Pancreas (tissue), 10 donors: ENCODE results near the gene GK. TPM values are rescaled to one million over a fixed set of nuclear protein-coding genes. Genes with fewer than 3 reads are reported as not detected.

Experiments used
- ATAC-seq, 4 donors: fragments of 200-7000 bp; cut with Tn5 transposase; one replicate each; pipeline versions ENCODE4 v1.8.0 to v1.9.1; 2020; ENCODE audit warnings: mild to moderate bottlenecking in 4 of 4, moderate library complexity in 4 of 4
- DNase-seq, 6 donors: peaks; one replicate each; pipeline ENCODE4 v3.0.0-alpha.2; 2020
- FAIRE-seq: peaks from 2 replicates; lab custom pipeline; 2012; peaks lifted over from hg19 to GRCh38; lab: Jason Lieb, UNC
- H3K27ac ChIP-seq, 4 donors: fragments of 200-600 bp; sonication (generic); 1 replicate in 3 of 4; 2 replicates in 1 of 4; pipeline versions ENCODE4 v1.5.0 to v1.8.0; 2020
- H3K27me3 ChIP-seq, 4 donors: fragments of 200-600 bp; one replicate each; pipeline ENCODE4 v1.8.0; 2021
- H3K36me3 ChIP-seq, 3 donors: fragments of 200-600 bp; sonication (generic) in 1 of 3; one replicate each; pipeline versions ENCODE4 v1.5.0 to v1.8.0; 2020 to 2021
- H3K4me1 ChIP-seq, 3 donors: fragments of 200-600 bp; one replicate each; pipeline ENCODE4 v1.8.0; 2021
- H3K4me3 ChIP-seq, 4 donors: fragments of 200-600 bp; sonication (generic) in 2 of 4; one replicate each; pipeline versions ENCODE4 v1.5.0 to v1.8.0; 2020 to 2021
- H3K9me3 ChIP-seq, 4 donors: fragments of 200-600 bp; one replicate each; pipeline ENCODE4 v1.8.0; 2021
- WGBS, 2 donors: extraction: QIAGEN DNeasy Blood & Tissue Kit; methylation state at CpG; one replicate each; pipeline ENCODE4 v1.1.7; 2013; 5-methylcytosine and 5-hydroxymethylcytosine counted together
- intact Hi-C, 3 donors: fragments of 100-400 bp; cut with DNase I; formaldehyde crosslinking; loops; one replicate each; pipeline versions ENCODE4 v1.11.1 to v1.14.2; 2022
- polyA plus RNA-seq, 2 donors: library from polyadenylated mRNA; stranded (reverse); fragments of 200-250 nt; gene quantifications; one replicate each; pipeline ENCODE4 v1.2.3, GENCODE V29; 2013
- total RNA-seq, 6 donors: library from RNA; stranded (reverse); fragmentation: NEBNext Ultra II Directional in 4 of 6; extraction: Animal tissue kit (Norgen Biotek cat#: 25700) in 4 of 6; gene quantifications; one replicate each; pipeline versions ENCODE4 v1.2.1 to v1.2.4, GENCODE V29; 2021 to 2023
- TF ChIP-seq, protein P1 (sequence below), 4 donors: fragments of 200-600 bp; sonication (generic) in 3 of 4; IDR thresholded peaks; one replicate each; pipeline versions ENCODE4 v1.5.0 to v1.8.0; 2021; ENCODE audit warnings: antibody characterized with exemption in 4 of 4
- donor health status: healthy with polysubstance abuse.
- donor health status: DM: no; HTN: no; CAD: no; lungs with moderate emphysema.
- donor health status: DM: no; HTN: no; CAD: no.
- donor health status: control.
- donor health status: control.
- donor health status: Bipolar disorder and iron deficiency.
- donor health status: DM: yes; HTN: yes; CAD: no.
- donor health status: DM: no; HTN: no; CAD: no.
- donor health status: DM: no; HTN: no; CAD: no.
- donor health status: DM: yes; HTN: yes; CAD: no.

Gene GK
- total and polyA plus RNA-seq, 8 donors = 1.3 to 7.5 (median 2.6) TPM

DNA sequence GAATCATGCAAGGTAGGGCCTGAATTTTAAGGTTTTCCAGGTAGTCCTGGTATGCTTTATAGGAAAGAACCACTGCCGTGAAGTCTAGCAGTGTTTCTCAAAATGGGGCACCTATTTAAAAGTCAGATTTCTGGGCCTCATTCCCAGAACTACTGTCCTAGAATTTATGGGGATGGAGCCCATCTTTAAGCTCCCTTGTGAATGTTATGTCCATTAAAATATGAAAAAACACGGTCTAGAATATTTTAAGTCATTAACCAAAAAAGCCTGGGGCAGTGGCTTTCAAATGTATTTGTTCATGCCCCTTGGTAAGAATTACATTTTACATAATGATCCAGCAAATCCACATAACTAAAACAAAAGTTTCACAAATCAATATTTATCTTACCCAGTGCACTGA lies 35.4 kb downstream of the GK start:
- ATAC-seq (no peak), FAIRE-seq (no peak), DNase-seq (no peak)
- Histone ChIP-seq H3K4me3 (no peak overlapping the region), H3K27ac (no peak overlapping the region), H3K9me3 (no peaks in the 10 kb centered on the region), H3K36me3 (no peaks in the 10 kb centered on the region), H3K27me3 (no peaks in the 10 kb centered on the region), H3K4me1 (no peaks in the 10 kb centered on the region)
- TF ChIP-seq, protein P1, sequence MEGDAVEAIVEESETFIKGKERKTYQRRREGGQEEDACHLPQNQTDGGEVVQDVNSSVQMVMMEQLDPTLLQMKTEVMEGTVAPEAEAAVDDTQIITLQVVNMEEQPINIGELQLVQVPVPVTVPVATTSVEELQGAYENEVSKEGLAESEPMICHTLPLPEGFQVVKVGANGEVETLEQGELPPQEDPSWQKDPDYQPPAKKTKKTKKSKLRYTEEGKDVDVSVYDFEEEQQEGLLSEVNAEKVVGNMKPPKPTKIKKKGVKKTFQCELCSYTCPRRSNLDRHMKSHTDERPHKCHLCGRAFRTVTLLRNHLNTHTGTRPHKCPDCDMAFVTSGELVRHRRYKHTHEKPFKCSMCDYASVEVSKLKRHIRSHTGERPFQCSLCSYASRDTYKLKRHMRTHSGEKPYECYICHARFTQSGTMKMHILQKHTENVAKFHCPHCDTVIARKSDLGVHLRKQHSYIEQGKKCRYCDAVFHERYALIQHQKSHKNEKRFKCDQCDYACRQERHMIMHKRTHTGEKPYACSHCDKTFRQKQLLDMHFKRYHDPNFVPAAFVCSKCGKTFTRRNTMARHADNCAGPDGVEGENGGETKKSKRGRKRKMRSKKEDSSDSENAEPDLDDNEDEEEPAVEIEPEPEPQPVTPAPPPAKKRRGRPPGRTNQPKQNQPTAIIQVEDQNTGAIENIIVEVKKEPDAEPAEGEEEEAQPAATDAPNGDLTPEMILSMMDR (IDR thresholded peaks at IDR 0.05) = no peak
- WGBS, 2 donors = 51 to 72% methylated on average over 2 of the region's 2 CpGs
- intact Hi-C loops = no loop called here

DNA sequence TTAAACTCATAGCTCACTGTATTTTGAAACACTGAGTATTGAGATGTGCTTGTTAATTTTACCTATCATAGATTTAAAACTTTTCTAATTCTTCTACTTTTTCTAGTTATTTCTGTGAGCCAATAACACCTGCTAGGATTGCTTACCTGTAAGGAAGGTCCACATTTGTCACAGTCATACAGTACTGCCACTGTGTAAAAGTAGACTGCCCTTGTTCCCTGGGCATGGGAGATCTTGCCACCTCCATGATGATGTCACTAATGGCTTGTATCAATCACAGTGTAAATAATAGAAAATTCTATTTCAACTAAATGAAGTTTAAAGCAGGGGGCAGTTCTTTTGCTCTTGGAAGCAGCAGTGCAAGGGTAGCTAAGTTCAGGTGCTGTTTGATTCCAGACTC lies 35.9 kb downstream of the GK start:
- H3K4me3 ChIP-seq = no peak overlapping the region
- TF ChIP-seq, protein P1 (IDR thresholded peaks at IDR 0.05) = no peak
- ATAC-seq (no peak), DNase-seq (no peak), FAIRE-seq (no peak)
- H3K4me1 ChIP-seq = no peaks in the 10 kb centered on the region
- H3K27ac ChIP-seq = no peak overlapping the region
- intact Hi-C loops = no loop called here
- H3K9me3 ChIP-seq = no peaks in the 10 kb centered on the region
- H3K27me3 ChIP-seq = no peaks in the 10 kb centered on the region
- H3K36me3 ChIP-seq = no peaks in the 10 kb centered on the region

DNA sequence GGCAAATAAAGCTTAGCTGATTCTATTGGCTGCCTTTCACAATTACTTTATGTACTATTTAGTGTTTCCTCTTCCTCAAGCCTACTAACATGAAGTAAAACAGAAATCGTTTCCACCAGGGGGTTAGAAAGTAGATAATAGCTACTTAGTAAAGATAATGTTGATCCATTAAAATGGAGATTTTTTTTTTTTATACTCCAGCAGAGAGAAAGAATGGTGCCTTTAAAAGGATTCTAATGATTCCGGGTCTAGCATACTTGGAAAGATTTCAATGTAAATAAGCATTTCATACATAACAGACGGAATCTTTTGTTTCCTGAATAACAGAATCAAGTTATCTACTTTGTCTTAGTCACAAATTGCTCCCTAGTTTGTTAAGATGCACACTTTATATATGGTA lies 37.1 kb downstream of the GK start:
- H3K27ac ChIP-seq = no peak overlapping the region
- no peaks in the 10 kb centered on the region for H3K27me3 ChIP-seq
- 7 to 8% methylated on average over 3 of the region's 3 CpGs for WGBS, 2 donors
- intact Hi-C loops = no loop called here
- no peak for FAIRE-seq
- H3K4me3 ChIP-seq = no peak overlapping the region
- ATAC-seq = no peak
- no peaks in the 10 kb centered on the region for H3K36me3 ChIP-seq
- TF ChIP-seq, protein P1 (IDR thresholded peaks at IDR 0.05) = no peak
- no peak for DNase-seq
- no peaks in the 10 kb centered on the region for H3K4me1 ChIP-seq
- no peaks in the 10 kb centered on the region for H3K9me3 ChIP-seq

DNA sequence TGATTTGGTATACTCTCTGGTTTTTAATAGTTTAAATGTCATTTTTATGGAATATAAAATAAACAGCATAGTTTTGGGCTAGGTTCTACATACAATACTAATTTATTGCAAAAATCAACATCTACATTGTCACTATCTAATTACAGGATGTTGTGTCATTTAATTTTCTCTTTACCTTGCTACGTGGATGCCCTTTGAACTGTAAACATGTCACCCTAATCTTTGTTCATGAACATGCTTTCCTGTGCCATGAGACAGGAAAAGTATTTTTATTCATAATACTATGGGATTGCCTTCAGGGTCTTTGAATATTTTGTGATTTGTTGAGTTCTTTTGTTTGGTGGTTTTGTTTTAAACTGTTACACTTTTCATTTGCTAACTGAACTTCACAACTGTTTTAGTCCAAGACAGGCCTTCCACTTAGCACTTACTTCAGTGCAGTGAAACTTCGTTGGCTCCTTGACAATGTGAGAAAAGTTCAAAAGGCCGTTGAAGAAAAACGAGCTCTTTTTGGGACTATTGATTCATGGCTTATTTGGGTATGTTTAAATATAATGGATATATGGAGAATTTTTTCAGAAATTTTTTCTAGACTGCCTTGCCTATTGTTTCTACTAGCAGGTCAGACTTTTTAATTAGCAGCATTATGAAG lies 40.9 kb downstream of the GK start:
- FAIRE-seq (no peak), DNase-seq (no peak), ATAC-seq (no peak)
- Histone ChIP-seq H3K4me3 (no peak overlapping the region), H3K4me1 (no peaks in the 10 kb centered on the region), H3K36me3 (no peaks in the 10 kb centered on the region), H3K9me3 (no peaks in the 10 kb centered on the region), H3K27me3 (no peaks in the 10 kb centered on the region), H3K27ac (no peak overlapping the region)
- intact Hi-C loops = no loop called here
- TF ChIP-seq, protein P1 (IDR thresholded peaks at IDR 0.05) = no peak
- WGBS, 2 donors = 42 to 43% methylated on average over 4 of the region's 4 CpGs

DNA sequence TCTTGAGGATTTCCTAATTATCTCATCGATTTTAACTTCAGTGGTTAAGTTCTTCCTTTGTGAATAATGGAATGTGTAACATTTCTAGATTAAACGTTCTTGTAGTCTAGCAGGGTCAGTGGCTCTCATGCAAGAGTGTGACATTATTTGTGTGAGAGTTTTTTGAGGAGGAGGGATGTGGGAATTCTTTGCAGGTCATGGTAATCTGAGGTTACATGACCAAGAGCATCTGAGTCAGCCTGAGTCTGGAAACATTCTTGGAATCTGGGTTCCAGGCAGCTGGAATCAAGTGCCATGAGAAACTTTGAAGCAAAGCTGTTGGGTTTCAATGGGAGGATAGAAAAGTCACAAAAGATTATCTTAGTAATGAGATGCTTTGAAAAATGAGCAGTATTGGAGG lies 49.5 kb downstream of the GK start:
- no peak for DNase-seq
- no peaks in the 10 kb centered on the region for H3K4me1 ChIP-seq
- no peak overlapping the region for H3K27ac ChIP-seq
- H3K9me3 ChIP-seq = no peaks in the 10 kb centered on the region
- WGBS, 2 donors = 46 to 74% methylated on average over 2 of the region's 2 CpGs
- no peak for FAIRE-seq
- intact Hi-C loops = no loop called here
- no peaks in the 10 kb centered on the region for H3K36me3 ChIP-seq
- no peak overlapping the region for H3K4me3 ChIP-seq
- TF ChIP-seq, protein P1 (IDR thresholded peaks at IDR 0.05) = no peak
- no peak for ATAC-seq
- no peaks in the 10 kb centered on the region for H3K27me3 ChIP-seq
